Fibroblast of pulmonary artery (primary cell): ENCODE measurements around the gene CD96.
"Not testable (repeated sequence)": the region's sequence is repeated elsewhere in the genome, so short reads cannot be mapped to it uniquely, and the experiment has no call there.

Experiments used
- DNase-seq: peaks from one replicate; pipeline ENCODE4 v3.0.0-alpha.2; 2010; ENCODE audit warnings: low read depth
- H3K4me3 ChIP-seq: replicated peaks from 2 replicates; pipeline ENCODE4 v1.5.1; 2011; ENCODE audit warnings: low read depth, mild to moderate bottlenecking, control low read depth, low read length, moderate library complexity
- CTCF ChIP-seq: IDR thresholded peaks from 2 replicates; pipeline ENCODE4 v1.5.1; 2011; ENCODE audit warnings: mild to moderate bottlenecking, control low read depth, low read length, inconsistent platforms; ENCODE audit errors: missing control alignments

CD96 gene

GRCh38 chr3:111668888-111669488 lies 127.0 kb downstream of the CD96 start:
- peak; percentile 83 for TF ChIP-seq CTCF
- peak; percentile 76 for DNase-seq
- no peak overlapping the region for H3K4me3 ChIP-seq

GRCh38 chr3:111669926-111670630 lies 128.1 kb downstream of the CD96 start:
- H3K4me3 ChIP-seq: no peak overlapping the region
- DNase-seq: peak; percentile 45
- TF ChIP-seq CTCF: no peak

GRCh38 chr3:111672461-111672860 lies 130.5 kb downstream of the CD96 start:
- not testable (repeated sequence) for H3K4me3 ChIP-seq, DNase-seq

- no peak for DNase-seq
- no peak for TF ChIP-seq CTCF
- no peak overlapping the region for H3K4me3 ChIP-seq
Measured at GRCh38 chr3:111675846-111676210, 133.8 kb downstream of the CD96 start.

DNA sequence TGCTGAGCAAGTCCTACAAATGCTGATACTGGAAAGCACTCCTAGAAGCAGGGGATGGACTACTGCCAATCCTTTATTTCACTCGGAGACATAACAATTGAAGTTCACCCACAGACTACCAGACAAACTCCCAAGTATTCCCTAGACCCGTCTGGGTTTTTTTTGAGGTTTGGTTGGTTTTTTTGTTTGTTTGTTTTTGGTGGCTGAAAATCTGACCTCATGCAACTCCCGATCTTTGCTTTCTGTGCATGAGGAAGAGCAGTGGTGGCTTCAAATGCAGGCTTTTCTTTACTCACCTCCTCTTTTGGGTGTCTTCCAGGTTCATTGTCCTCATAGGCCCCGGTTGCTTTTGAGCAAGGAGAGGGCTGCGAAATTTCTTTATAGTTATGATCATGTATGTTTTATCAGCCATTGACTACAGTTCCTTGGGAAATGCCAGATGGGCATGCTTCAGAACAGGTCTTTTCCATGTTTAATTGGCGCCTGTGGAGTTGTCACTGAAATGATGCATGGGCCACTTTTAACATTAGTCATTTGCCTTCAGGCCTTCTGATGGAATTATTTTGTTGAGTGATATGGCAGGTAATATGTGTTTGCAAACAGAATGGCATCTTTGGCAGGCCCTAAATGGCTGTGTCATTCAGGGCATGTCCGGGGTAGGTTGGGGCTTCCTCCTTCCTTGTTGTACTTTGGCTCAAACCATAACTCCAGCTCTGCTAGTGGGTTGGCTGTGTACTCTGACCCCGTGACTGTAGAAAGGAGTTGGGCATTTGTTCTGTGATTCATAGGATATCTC lies 134.4 kb downstream of the CD96 start:
- no peak for TF ChIP-seq CTCF
- H3K4me3 ChIP-seq: no peak overlapping the region
- DNase-seq: peak; percentile 77

GRCh38 chr3:111677007-111677392 lies 135.0 kb downstream of the CD96 start:
- TF ChIP-seq CTCF: no peak
- DNase-seq: no peak
- H3K4me3 ChIP-seq: no peak overlapping the region

GRCh38 chr3:111681661-111682426 lies 139.8 kb downstream of the CD96 start:
- H3K4me3 ChIP-seq: no peak overlapping the region
- no peak for TF ChIP-seq CTCF
- DNase-seq: no peak
